Thymus (tissue), 11 donors: ENCODE measurements around the gene P2RY6. TPM values are rescaled to one million over a fixed set of nuclear protein-coding genes. Genes with fewer than 3 reads are reported as not detected.

Experiments used
- DNase-seq, 9 donors: peaks; one replicate each; pipeline ENCODE4 v3.0.0-alpha.2; 2013; ENCODE audit warnings: low spot score in 9 of 9, low read depth in 6 of 9, missing footprints in 1 of 9
- H3K27ac ChIP-seq, 2 donors: one replicate each; pipeline ENCODE4 v1.5.1; 2013; ENCODE audit warnings: control low read depth in 1 of 2, low read depth in 1 of 2, low read length in 1 of 2, mild to moderate bottlenecking in 1 of 2, moderate library complexity in 1 of 2
- H3K27me3 ChIP-seq, 2 donors: one replicate each; pipeline ENCODE4 v1.5.1; 2013; ENCODE audit warnings: low read length in 1 of 2; ENCODE audit not compliant: control insufficient read depth in 2 of 2, insufficient read depth in 1 of 2
- H3K36me3 ChIP-seq, 2 donors: one replicate each; pipeline ENCODE4 v1.5.1; 2013; ENCODE audit warnings: low read length in 1 of 2, mild to moderate bottlenecking in 1 of 2, moderate library complexity in 1 of 2; ENCODE audit not compliant: control insufficient read depth in 2 of 2, insufficient read depth in 2 of 2
- H3K4me1 ChIP-seq, 2 donors: one replicate each; pipeline ENCODE4 v1.5.1; 2013; ENCODE audit warnings: low read length in 2 of 2; ENCODE audit not compliant: control insufficient read depth in 2 of 2, insufficient read depth in 2 of 2
- H3K4me3 ChIP-seq, 2 donors: one replicate each; pipeline ENCODE4 v1.5.1; 2013; ENCODE audit warnings: low read length in 2 of 2, control low read depth in 1 of 2, mild to moderate bottlenecking in 1 of 2
- H3K9me3 ChIP-seq, 2 donors: one replicate each; pipeline ENCODE4 v1.5.1; 2013; ENCODE audit warnings: low read length in 1 of 2, mild to moderate bottlenecking in 1 of 2; ENCODE audit not compliant: control insufficient read depth in 2 of 2, insufficient read depth in 1 of 2
- WGBS: extraction: QIAGEN DNeasy Blood & Tissue Kit; methylation state at CpG from one replicate; pipeline ENCODE4 v1.1.7; 2013; 5-methylcytosine and 5-hydroxymethylcytosine counted together
- polyA plus RNA-seq: library from polyadenylated mRNA; stranded (reverse); fragments of 200-250 nt; gene quantifications from one replicate; pipeline ENCODE4 v1.2.3, GENCODE V29; 2013
- total RNA-seq: library from RNA; stranded (reverse); fragments of 120-200 nt; gene quantifications from one replicate; pipeline ENCODE4 v1.2.4, GENCODE V29; 2013
- donor health status: healthy.

Gene P2RY6
- total and polyA plus RNA-seq, 2 donors, result 1.3 to 2.9 TPM

DNA sequence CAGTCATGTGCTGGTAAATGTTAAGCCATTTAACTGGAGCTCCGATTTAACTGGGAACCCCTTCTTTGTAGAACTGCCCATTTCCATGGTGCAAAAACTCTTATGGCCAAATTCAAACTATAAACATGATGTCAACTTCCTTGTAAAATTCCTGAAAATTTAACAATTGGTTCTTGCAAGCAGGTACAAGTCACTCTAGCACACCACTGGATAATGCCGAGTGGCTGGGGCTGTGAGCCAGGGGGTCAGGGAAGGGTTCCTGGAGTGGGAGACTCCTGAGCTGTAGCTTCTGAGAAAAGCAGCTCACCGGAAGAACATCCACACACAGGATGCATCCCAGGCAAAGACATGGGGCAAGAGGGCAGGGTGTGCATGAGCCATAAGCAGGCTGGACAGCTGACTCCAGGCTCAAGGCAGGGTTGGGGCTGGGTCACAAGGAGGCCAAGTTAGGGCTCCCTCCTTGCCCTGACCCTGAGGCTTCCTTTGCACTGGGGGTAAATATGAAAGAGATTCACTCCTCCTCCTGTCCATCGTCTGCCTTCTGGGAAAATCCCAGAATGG, 35.9 kb upstream of the P2RY6 start:
- Histone ChIP-seq H3K4me1 (peaks cover 0 to 4% of the 10 kb centered on the region in 2 donors), H3K4me3 (no peak overlapping the region), H3K27me3 (no peaks in the 10 kb centered on the region), H3K9me3 (no peaks in the 10 kb centered on the region), H3K36me3 (no peaks in the 10 kb centered on the region), H3K27ac (no peak overlapping the region)
- WGBS, result 94% methylated on average over 4 of the region's 4 CpGs
- no peak for DNase-seq

GRCh38 chr11:73236854-73237253, 35.3 kb upstream of the P2RY6 start:
- H3K27ac ChIP-seq, result no peak overlapping the region

DNA sequence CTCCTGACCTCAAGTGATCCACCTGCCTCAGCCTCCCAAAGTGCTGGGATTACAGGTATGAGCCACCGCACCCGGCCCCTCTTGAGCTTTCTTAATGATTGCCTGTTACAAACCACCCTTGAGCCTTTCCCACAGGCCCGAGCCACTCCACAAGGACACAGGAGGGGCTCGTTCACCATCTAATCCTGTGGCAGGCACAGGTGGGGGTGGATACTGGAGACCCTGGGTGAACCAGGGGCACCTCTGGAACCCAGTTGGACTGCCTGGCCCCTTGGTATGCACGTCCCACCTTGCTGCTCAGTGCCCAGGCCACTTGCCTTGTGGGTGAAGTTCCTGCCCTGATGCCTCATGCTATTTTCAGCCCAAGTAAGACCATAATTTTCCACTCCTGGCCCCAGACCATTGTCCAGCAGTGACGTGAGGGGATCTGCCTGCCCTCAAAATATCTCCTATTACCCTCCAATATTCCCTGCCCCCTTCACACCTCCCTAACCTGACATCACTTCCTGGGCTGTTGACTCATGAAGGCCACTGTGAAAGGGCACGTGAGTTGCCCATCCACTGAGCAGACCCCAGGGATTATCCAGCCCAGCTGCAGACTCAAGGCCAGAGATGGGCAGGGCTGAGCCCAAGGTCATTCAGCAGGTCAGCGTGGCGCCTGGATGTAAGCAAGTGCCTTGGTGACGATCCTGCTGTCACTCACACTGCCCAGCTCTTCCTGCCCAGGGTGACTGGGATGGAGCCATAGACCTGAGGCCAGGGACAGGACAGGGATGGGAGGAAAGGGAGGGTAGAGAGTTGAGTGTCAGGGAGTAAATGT, 34.5 kb upstream of the P2RY6 start:
- Histone ChIP-seq H3K4me3 (no peak overlapping the region), H3K4me1 (peaks cover 0 to 10% of the 10 kb centered on the region in 2 donors), H3K27ac (no peak overlapping the region), H3K27me3 (no peaks in the 10 kb centered on the region), H3K36me3 (no peaks in the 10 kb centered on the region), H3K9me3 (no peaks in the 10 kb centered on the region)
- no peak for DNase-seq
- 88% methylated on average over 10 of the region's 10 CpGs for WGBS

More at GRCh38 chr11:73236854-73237253, 35.3 kb upstream of the P2RY6 start:
- DNase-seq, result peak in 1 of 9 donors; percentile 33
- no peaks in the 10 kb centered on the region for H3K27me3 ChIP-seq
- no peak overlapping the region for H3K4me3 ChIP-seq
- no peaks in the 10 kb centered on the region for H3K36me3 ChIP-seq
- H3K4me1 ChIP-seq, result peaks cover 0 to 4% of the 10 kb centered on the region in 2 donors
- 63% methylated on average over 6 of the region's 6 CpGs for whole genome bisulfite sequencing
- H3K9me3 ChIP-seq, result no peaks in the 10 kb centered on the region

GRCh38 chr11:73239111-73239521, 33.0 kb upstream of the P2RY6 start:
- 97% methylated on average over 6 of the region's 6 CpGs for WGBS
- Histone ChIP-seq H3K27me3 (no peaks in the 10 kb centered on the region), H3K4me1 (peaks cover 0 to 12% of the 10 kb centered on the region in 2 donors), H3K4me3 (no peak overlapping the region), H3K9me3 (no peaks in the 10 kb centered on the region), H3K36me3 (no peaks in the 10 kb centered on the region), H3K27ac (no peak overlapping the region)
- no peak for DNase-seq

DNA sequence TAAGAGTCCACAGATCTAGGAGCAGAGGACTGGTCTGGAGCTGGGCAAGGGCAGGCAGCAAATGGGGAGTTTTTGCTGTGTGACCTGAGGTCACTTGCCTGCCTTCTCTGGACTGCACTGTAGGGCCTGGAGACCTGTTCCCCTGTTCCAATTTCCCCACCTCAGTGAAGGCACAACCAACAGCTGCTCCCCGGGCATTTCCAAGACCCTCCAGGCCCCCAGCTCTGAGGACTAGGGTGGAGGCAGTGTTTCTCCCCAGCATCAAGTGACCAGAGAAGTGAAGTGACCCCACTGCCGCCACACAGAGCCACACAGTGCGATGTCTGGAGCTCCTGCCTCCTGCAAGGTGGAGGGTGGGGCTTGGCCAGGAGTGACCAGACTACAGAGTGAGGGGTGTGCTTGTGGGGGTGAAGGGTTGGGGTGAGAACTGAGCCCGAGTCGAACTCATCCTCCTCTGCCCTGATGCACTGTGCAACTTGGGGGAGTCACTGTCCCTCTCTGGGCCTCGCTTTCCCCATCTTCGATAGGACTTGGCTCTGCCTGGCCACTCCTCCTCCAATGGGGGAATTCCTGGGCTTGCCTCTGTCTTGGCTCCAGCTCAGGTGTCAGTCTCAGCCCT, 32.5 kb upstream of the P2RY6 start:
- Histone ChIP-seq H3K4me1 (peaks cover 0 to 12% of the 10 kb centered on the region in 2 donors), H3K4me3 (no peak overlapping the region), H3K36me3 (no peaks in the 10 kb centered on the region), H3K27ac (no peak overlapping the region), H3K27me3 (no peaks in the 10 kb centered on the region), H3K9me3 (no peaks in the 10 kb centered on the region)
- WGBS, result 95% methylated on average over 7 of the region's 7 CpGs
- DNase-seq, result no peak

DNA sequence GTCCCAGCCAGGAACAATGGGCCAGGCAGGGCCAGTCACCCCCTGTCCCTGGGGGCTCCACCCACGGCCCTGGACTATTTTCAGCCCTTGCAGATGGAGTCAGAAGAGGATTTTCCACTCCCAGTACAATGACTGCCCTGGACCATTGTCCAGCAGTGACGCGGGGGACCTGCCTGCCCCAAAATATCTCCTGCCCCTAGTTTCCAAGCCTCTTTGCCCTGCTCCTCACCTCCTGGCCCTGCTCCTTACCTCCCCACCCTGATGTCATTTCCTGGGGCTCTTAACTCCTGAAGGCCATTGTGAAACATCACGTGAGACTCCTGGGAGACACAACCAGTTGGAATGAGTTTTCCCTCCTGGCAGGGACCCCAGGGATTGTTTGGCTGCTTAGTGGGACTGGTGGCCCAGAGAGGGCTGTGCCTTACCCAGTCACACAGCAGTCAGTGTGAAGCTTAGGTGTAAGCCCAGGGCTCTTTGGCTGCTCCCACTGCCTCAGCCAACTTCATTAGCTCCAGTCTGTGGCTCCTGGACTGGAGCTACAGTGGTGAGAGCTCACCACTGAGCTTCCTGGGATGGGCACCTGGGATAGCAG, 31.9 kb upstream of the P2RY6 start:
- 92% methylated on average over 4 of the region's 4 CpGs for WGBS
- H3K27ac ChIP-seq, result no peak overlapping the region
- DNase-seq, result no peak
- no peaks in the 10 kb centered on the region for H3K9me3 ChIP-seq
- H3K4me3 ChIP-seq, result no peak overlapping the region
- H3K4me1 ChIP-seq, result peaks cover 0 to 12% of the 10 kb centered on the region in 2 donors
- no peaks in the 10 kb centered on the region for H3K27me3 ChIP-seq
- H3K36me3 ChIP-seq, result no peaks in the 10 kb centered on the region

DNA sequence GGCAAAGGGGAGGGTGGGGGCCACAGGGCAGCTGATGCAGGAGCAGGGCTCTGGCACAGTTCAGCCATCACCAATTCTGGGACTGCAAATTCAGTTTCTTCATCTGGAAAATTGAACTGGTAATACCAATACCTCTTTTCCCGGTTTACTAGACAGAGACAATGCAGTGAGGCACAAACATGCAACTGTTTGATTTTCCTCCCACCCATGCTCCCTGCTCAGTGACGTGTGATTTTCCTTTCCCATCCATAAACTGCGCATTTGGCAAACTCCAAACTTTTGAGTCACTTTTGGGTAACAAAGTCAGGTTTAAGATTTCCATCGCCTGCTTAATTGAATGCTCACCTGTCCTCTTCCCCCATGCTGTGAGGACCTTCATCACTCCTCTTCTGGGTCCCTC, 30.8 kb upstream of the P2RY6 start:
- Histone ChIP-seq H3K27me3 (no peaks in the 10 kb centered on the region), H3K9me3 (no peaks in the 10 kb centered on the region), H3K27ac (no peak overlapping the region), H3K4me3 (no peak overlapping the region), H3K4me1 (peaks cover 0 to 12% of the 10 kb centered on the region in 2 donors), H3K36me3 (no peaks in the 10 kb centered on the region)
- DNase-seq, result no peak
- WGBS, result 98% methylated on average over 4 of the region's 4 CpGs

- Histone ChIP-seq H3K36me3 (no peaks in the 10 kb centered on the region), H3K4me1 (peaks cover 0 to 12% of the 10 kb centered on the region in 2 donors), H3K4me3 (peak overlapping the region in 1 of 2 donors; percentile 28), H3K27me3 (no peaks in the 10 kb centered on the region), H3K27ac (no peak overlapping the region), H3K9me3 (no peaks in the 10 kb centered on the region)
- peak in 6 of 9 donors; percentile 26 to 78 (median 56) for DNase-seq
- 39% methylated on average over 12 of the region's 12 CpGs for WGBS
Measured at GRCh38 chr11:73242251-73243092, 29.7 kb upstream of the P2RY6 start.
